ENCODE measurements around the gene MARCHF9.

GRCh38 chr12:57708296-57708695 is 46.6 kb upstream of the MARCHF9 start:
- TF ChIP-seq CTCF (IDR thresholded peaks at IDR 0.05) (no peak), POLR2A (IDR thresholded peaks at IDR 0.05) (no peak)

Data from lower leg skin (tissue), 3 donors.